ENCODE measurements around the gene CHRNA1.

GRCh38 chr2:174717273-174717672 lies 47.0 kb downstream of the CHRNA1 start:
- TF ChIP-seq POLR2AphosphoS5 (IDR thresholded peaks at IDR 0.05; ENCODE audit: low read depth) (no peak), ZNF114 (CRISPR knock-in tag; IDR thresholded peaks at IDR 0.05) (no peak), EZH2 (IDR thresholded peaks at IDR 0.05; ENCODE audit: low read depth, unreplicated experiment) (no peak), CTCF (conservative IDR thresholded peaks at IDR 0.05; ENCODE audit: low read depth in 2 of 2) (no peak), JUNB (IDR thresholded peaks at IDR 0.05; ENCODE audit: unreplicated experiment) (no peak), ZNF331 (CRISPR knock-in tag; IDR thresholded peaks at IDR 0.05; ENCODE audit: low read depth) (no peak), EZH2phosphoT487 (IDR thresholded peaks at IDR 0.05; ENCODE audit: unreplicated experiment) (no peak), REST (IDR thresholded peaks at IDR 0.05; ENCODE audit: unreplicated experiment) (no peak)

Data from GM23338 (cell line).